HuH-7.5 (cell line): ENCODE measurements around the gene NDRG3.
"Not testable (repeated sequence)": the region's sequence is repeated elsewhere in the genome, so short reads cannot be mapped to it uniquely, and the experiment has no call there.

Experiments
- DNase-seq: peaks from one replicate; pipeline ENCODE4 v3.0.0; 2011; ENCODE audit warnings: low spot score

Gene NDRG3

GRCh38 chr20:36687850-36688249 lies 58.0 kb downstream of the NDRG3 start:
- DNase-seq, result no peak

GRCh38 chr20:36686944-36687343 lies 58.9 kb downstream of the NDRG3 start:
- DNase-seq, result no peak

- DNase-seq, result no peak
These were observed 59.4 kb downstream of the NDRG3 start for GRCh38 chr20:36686504-36686903.

- no peak for DNase-seq
These were observed 61.1 kb downstream of the NDRG3 start for GRCh38 chr20:36684747-36685146.

GRCh38 chr20:36682311-36682710 lies 63.6 kb downstream of the NDRG3 start:
- no peak for DNase-seq

GRCh38 chr20:36677422-36677771 lies 68.5 kb downstream of the NDRG3 start:
- DNase-seq, result no peak

- no peak for DNase-seq
These were observed 69.0 kb downstream of the NDRG3 start for GRCh38 chr20:36676701-36677421.

GRCh38 chr20:36675545-36675944 lies 70.3 kb downstream of the NDRG3 start:
- not testable (repeated sequence) for DNase-seq

- no peak for DNase-seq
These were observed 72.9 kb downstream of the NDRG3 start for GRCh38 chr20:36672991-36673390.

- no peak for DNase-seq
These were observed 75.1 kb downstream of the NDRG3 start for GRCh38 chr20:36670665-36671357.

GRCh38 chr20:36666181-36666740 lies 79.6 kb downstream of the NDRG3 start:
- DNase-seq, result no peak

GRCh38 chr20:36663031-36663430 lies 82.9 kb downstream of the NDRG3 start:
- DNase-seq, result no peak

GRCh38 chr20:36658300-36658699 lies 87.6 kb downstream of the NDRG3 start:
- no peak for DNase-seq

- no peak for DNase-seq
These were observed 89.2 kb downstream of the NDRG3 start for GRCh38 chr20:36656733-36657132.

- no peak for DNase-seq
These were observed 90.9 kb downstream of the NDRG3 start for GRCh38 chr20:36655004-36655403.

GRCh38 chr20:36654506-36654905 lies 91.4 kb downstream of the NDRG3 start:
- no peak for DNase-seq

- no peak for DNase-seq
These were observed 92.4 kb downstream of the NDRG3 start for GRCh38 chr20:36653456-36653855.

- DNase-seq, result no peak
These were observed 98.4 kb downstream of the NDRG3 start for GRCh38 chr20:36647196-36648121.

GRCh38 chr20:36646678-36647077 lies 99.2 kb downstream of the NDRG3 start:
- no peak for DNase-seq

GRCh38 chr20:36645998-36646397 lies 99.9 kb downstream of the NDRG3 start, which contains the start of gene SLA2:
TSS of gene SLA2 (minus strand) at chr20:36646196. CDS start at chr20:36641335, 4,861 bp downstream.
- no peak for DNase-seq

- DNase-seq, result no peak
These were observed 100.5 kb downstream of the NDRG3 start for GRCh38 chr20:36645353-36645752.

- DNase-seq, result no peak
These were observed 101.2 kb downstream of the NDRG3 start for GRCh38 chr20:36644706-36645095.
